NT2/D1 (cell line): ENCODE measurements around the gene OR14A16.

Source experiments
- SUZ12 ChIP-seq: IDR thresholded peaks from 2 replicates; pipeline ENCODE4 v1.6.1; 2011; ENCODE audit not compliant: insufficient read length, insufficient read depth; ENCODE audit errors: extremely low read depth
- YY1 ChIP-seq: IDR thresholded peaks from 2 replicates; pipeline ENCODE4 v1.6.1; 2011; ENCODE audit not compliant: insufficient read length, insufficient read depth
- ZNF274 ChIP-seq: IDR thresholded peaks from 2 replicates; pipeline ENCODE4 v1.6.1; 2011; ENCODE audit warnings: mild to moderate bottlenecking, low read depth, low read length

- no peak for TF ChIP-seq ZNF274
- no peak for TF ChIP-seq SUZ12
- TF ChIP-seq YY1, result no peak
These were observed 1.9 kb downstream of the OR14A16 start for GRCh38 chr1:247822060-247822459.
